Small intestine (tissue), 7 donors: ENCODE measurements around the gene STAT6. TPM values are rescaled to one million over a fixed set of nuclear protein-coding genes. Genes with fewer than 3 reads are reported as not detected.

Experiments used
- DNase-seq, 2 donors: peaks; one replicate each; pipeline versions ENCODE4 v3.0.0 to v3.0.0-alpha.2; 2013
- FAIRE-seq: peaks from 2 replicates; lab custom pipeline; 2012; peaks lifted over from hg19 to GRCh38; lab: Jason Lieb, UNC
- H3K27ac ChIP-seq, 3 donors: one replicate each; pipeline ENCODE4 v1.5.1; 2013; ENCODE audit warnings: low read length in 2 of 3, mild to moderate bottlenecking in 2 of 3, control low read depth in 1 of 3, inconsistent platforms in 1 of 3, low read depth in 1 of 3, moderate library complexity in 1 of 3
- H3K27me3 ChIP-seq, 3 donors: one replicate each; pipeline ENCODE4 v1.6.1; 2013; ENCODE audit warnings: low read length in 3 of 3, inconsistent platforms in 1 of 3; ENCODE audit not compliant: control insufficient read depth in 3 of 3, insufficient read depth in 3 of 3
- H3K36me3 ChIP-seq, 3 donors: one replicate each; pipeline ENCODE4 v1.6.1; 2013; ENCODE audit warnings: low read length in 3 of 3, inconsistent platforms in 1 of 3, low read depth in 1 of 3, mild to moderate bottlenecking in 1 of 3, moderate library complexity in 1 of 3; ENCODE audit not compliant: control insufficient read depth in 3 of 3, insufficient read depth in 2 of 3
- H3K4me1 ChIP-seq, 3 donors: one replicate each; pipeline ENCODE4 v1.6.1; 2013; ENCODE audit warnings: low read length in 2 of 3, inconsistent platforms in 1 of 3, low read depth in 1 of 3, mild to moderate bottlenecking in 1 of 3, moderate library complexity in 1 of 3; ENCODE audit not compliant: control insufficient read depth in 3 of 3, insufficient read depth in 2 of 3
- H3K4me3 ChIP-seq, 3 donors: one replicate each; pipeline ENCODE4 v1.5.1; 2013; ENCODE audit warnings: low read length in 3 of 3, control low read depth in 1 of 3, inconsistent platforms in 1 of 3, low read depth in 1 of 3, mild to moderate bottlenecking in 1 of 3, moderate library complexity in 1 of 3
- H3K9me3 ChIP-seq, 2 donors: one replicate each; pipeline ENCODE4 v1.6.1; 2013; ENCODE audit warnings: low read depth in 1 of 2, low read length in 1 of 2; ENCODE audit not compliant: control insufficient read depth in 2 of 2, insufficient read depth in 1 of 2
- WGBS, 3 donors: extraction: QIAGEN DNeasy Blood & Tissue Kit; methylation state at CpG; one replicate each; pipeline ENCODE4 v1.1.7; 2013; 5-methylcytosine and 5-hydroxymethylcytosine counted together
- polyA plus RNA-seq, 4 donors: library from polyadenylated mRNA; stranded (reverse) in 3 of 4; unstranded in 1 of 4; fragments of 200-250 nt in 3 of 4; fragments of 120-200 nt in 1 of 4; gene quantifications; one replicate each; pipeline versions ENCODE4 v1.2.1 to v1.2.3, GENCODE V29; 2013
- donor health status: healthy with polysubstance abuse.
- donor health status: control.
- donor health status: control.
- donor health status: Bipolar disorder and iron deficiency.
- donor health status: healthy.

STAT6 gene
- polyA plus RNA-seq, 4 donors: 117 to 842 (median 344) TPM

GRCh38 chr12:57156701-57157403, 45.7 kb upstream of the STAT6 start:
- Histone ChIP-seq H3K36me3 (peaks cover 4 to 97% (median 6%) of the 10 kb centered on the region in 3 donors), H3K4me3 (no peak overlapping the region), H3K27me3 (no peaks in the 10 kb centered on the region), H3K27ac (no peak overlapping the region), H3K4me1 (peaks cover 0 to 9% (median 0%) of the 10 kb centered on the region in 3 donors), H3K9me3 (no peaks in the 10 kb centered on the region)
- FAIRE-seq (no peak), DNase-seq (no peak)
- WGBS, 3 donors: 69 to 76% (median 70%) methylated on average over 16 of the region's 16 CpGs

GRCh38 chr12:57154804-57155434, 43.8 kb upstream of the STAT6 start:
- Histone ChIP-seq H3K4me3 (no peak overlapping the region), H3K27me3 (no peaks in the 10 kb centered on the region), H3K27ac (no peak overlapping the region), H3K36me3 (peaks cover 0 to 97% (median 6%) of the 10 kb centered on the region in 3 donors), H3K9me3 (no peaks in the 10 kb centered on the region), H3K4me1 (peaks cover 0 to 21% (median 0%) of the 10 kb centered on the region in 3 donors)
- 64 to 72% (median 70%) methylated on average over 5 of the region's 5 CpGs for WGBS, 3 donors
- DNase-seq (no peak), FAIRE-seq (no peak)

- DNase-seq (no peak), FAIRE-seq (no peak)
- H3K9me3 ChIP-seq: no peaks in the 10 kb centered on the region
- H3K36me3 ChIP-seq: peaks cover 0 to 97% (median 6%) of the 10 kb centered on the region in 3 donors
- no peak overlapping the region for H3K27ac ChIP-seq
- WGBS, 3 donors: 93 to 94% (median 94%) methylated on average over 6 of the region's 6 CpGs
- H3K4me3 ChIP-seq: no peak overlapping the region
- peaks cover 0 to 29% (median 2%) of the 10 kb centered on the region in 3 donors for H3K4me1 ChIP-seq
- H3K27me3 ChIP-seq: no peaks in the 10 kb centered on the region
Measured at GRCh38 chr12:57154076-57154475, 42.9 kb upstream of the STAT6 start.

- H3K27me3 ChIP-seq: no peaks in the 10 kb centered on the region
- FAIRE-seq (no peak), DNase-seq (no peak)
- H3K4me3 ChIP-seq: no peak overlapping the region
- H3K27ac ChIP-seq: peak overlapping the region in 1 of 3 donors; percentile 84
- H3K9me3 ChIP-seq: no peaks in the 10 kb centered on the region
- H3K36me3 ChIP-seq: peaks cover 0 to 96% (median 6%) of the 10 kb centered on the region in 3 donors
- H3K4me1 ChIP-seq: peaks cover under 1 to 32% (median 4%) of the 10 kb centered on the region in 3 donors
- WGBS, 3 donors: 85 to 96% (median 94%) methylated on average over 1 of the region's 1 CpG
Measured at GRCh38 chr12:57153415-57153997, 42.3 kb upstream of the STAT6 start.

- Histone ChIP-seq H3K9me3 (no peaks in the 10 kb centered on the region), H3K4me3 (no peak overlapping the region), H3K4me1 (peaks cover 5 to 34% (median 6%) of the 10 kb centered on the region in 3 donors), H3K27ac (peak overlapping the region in 1 of 3 donors; percentile 84), H3K27me3 (no peaks in the 10 kb centered on the region), H3K36me3 (peaks cover 0 to 94% (median 6%) of the 10 kb centered on the region in 3 donors)
- DNase-seq (no peak), FAIRE-seq (no peak)
- 71 to 93% (median 92%) methylated on average over 4 of the region's 4 CpGs for WGBS, 3 donors
Measured at GRCh38 chr12:57152639-57153038, 41.5 kb upstream of the STAT6 start.

- H3K4me3 ChIP-seq: no peak overlapping the region
- H3K27ac ChIP-seq: peak overlapping the region in 1 of 3 donors; percentile 84
- FAIRE-seq: no peak
- no peaks in the 10 kb centered on the region for H3K9me3 ChIP-seq
- no peak for DNase-seq
- 68 to 80% (median 77%) methylated on average over 17 of the region's 17 CpGs for WGBS, 3 donors
- peaks cover 0 to 94% (median 6%) of the 10 kb centered on the region in 3 donors for H3K36me3 ChIP-seq
- no peaks in the 10 kb centered on the region for H3K27me3 ChIP-seq
- peaks cover 6 to 41% (median 7%) of the 10 kb centered on the region in 3 donors for H3K4me1 ChIP-seq
Measured at GRCh38 chr12:57151741-57152630, 40.8 kb upstream of the STAT6 start.

GRCh38 chr12:57150400-57151000, 39.3 kb upstream of the STAT6 start:
- 90 to 94% (median 91%) methylated on average over 6 of the region's 6 CpGs for WGBS, 3 donors

More at GRCh38 chr12:57150400-57151000, 39.3 kb upstream of the STAT6 start:
- FAIRE-seq (no peak), DNase-seq (no peak)
- Histone ChIP-seq H3K27me3 (no peaks in the 10 kb centered on the region), H3K4me3 (no peak overlapping the region), H3K27ac (peak overlapping the region in 2 of 3 donors; percentile 35 to 55), H3K36me3 (peaks cover 0 to 92% (median 4%) of the 10 kb centered on the region in 3 donors), H3K9me3 (no peaks in the 10 kb centered on the region), H3K4me1 (peaks cover 8 to 56% (median 18%) of the 10 kb centered on the region in 3 donors)
